D721Med (cell line): ENCODE data around the gene A2ML1.

Experiments used
- DNase-seq: peaks from one replicate; pipeline ENCODE4 v3.0.0; 2011; ENCODE audit warnings: low spot score; ENCODE audit not compliant: insufficient read length
- FAIRE-seq: peaks from 2 replicates; lab custom pipeline; 2011; peaks lifted over from hg19 to GRCh38; lab: Jason Lieb, UNC
- TF ChIP-seq, protein P1 (sequence below): IDR thresholded peaks from 2 replicates; pipeline ENCODE4 v1.5.1; 2012; ENCODE audit warnings: mild to moderate bottlenecking, control low read depth; ENCODE audit not compliant: insufficient read depth; ENCODE audit errors: missing control alignments

The A2ML1 gene

DNA sequence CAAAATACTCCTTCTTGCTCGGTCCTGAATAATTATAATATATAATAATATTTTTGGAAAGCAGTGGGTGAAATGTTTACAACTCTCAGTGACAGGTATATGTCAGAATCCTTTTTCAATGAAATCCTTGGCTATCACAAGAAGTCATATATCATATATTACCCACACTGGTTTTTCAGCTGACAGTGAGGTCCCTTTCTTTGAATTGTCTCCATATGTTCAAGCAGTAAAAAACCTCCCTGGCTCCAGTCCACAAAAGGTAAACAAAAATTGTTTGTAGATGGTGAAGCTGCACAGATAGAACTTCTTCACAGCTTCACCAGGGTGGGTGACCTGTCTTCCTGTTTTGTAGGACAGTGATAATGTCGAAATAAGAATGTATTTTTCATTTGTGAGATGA lies 44.0 kb downstream of the A2ML1 start:
- no peak for DNase-seq
- FAIRE-seq = no peak
- TF ChIP-seq, protein P1, sequence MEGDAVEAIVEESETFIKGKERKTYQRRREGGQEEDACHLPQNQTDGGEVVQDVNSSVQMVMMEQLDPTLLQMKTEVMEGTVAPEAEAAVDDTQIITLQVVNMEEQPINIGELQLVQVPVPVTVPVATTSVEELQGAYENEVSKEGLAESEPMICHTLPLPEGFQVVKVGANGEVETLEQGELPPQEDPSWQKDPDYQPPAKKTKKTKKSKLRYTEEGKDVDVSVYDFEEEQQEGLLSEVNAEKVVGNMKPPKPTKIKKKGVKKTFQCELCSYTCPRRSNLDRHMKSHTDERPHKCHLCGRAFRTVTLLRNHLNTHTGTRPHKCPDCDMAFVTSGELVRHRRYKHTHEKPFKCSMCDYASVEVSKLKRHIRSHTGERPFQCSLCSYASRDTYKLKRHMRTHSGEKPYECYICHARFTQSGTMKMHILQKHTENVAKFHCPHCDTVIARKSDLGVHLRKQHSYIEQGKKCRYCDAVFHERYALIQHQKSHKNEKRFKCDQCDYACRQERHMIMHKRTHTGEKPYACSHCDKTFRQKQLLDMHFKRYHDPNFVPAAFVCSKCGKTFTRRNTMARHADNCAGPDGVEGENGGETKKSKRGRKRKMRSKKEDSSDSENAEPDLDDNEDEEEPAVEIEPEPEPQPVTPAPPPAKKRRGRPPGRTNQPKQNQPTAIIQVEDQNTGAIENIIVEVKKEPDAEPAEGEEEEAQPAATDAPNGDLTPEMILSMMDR = no peak

DNA sequence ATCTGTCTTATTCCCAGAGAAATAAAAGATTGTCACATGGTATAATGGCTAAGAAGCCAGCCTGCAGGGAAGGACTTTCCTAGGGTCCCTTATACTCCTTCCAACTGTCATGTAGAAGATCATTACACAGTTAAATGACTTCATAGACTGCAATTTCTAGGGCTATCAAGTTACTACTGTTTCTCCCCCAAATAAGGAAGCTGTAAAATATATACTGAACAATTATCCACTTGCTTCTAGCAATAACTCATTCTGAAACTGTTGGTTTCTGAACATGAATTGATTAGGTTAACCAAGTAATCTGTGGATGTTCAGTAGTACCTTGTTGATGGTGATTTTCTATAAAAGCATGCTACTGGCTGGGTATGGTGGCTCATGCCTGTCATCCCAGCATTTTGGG lies 44.6 kb downstream of the A2ML1 start:
- DNase-seq (no peak), FAIRE-seq (no peak)
- TF ChIP-seq, protein P1 = no peak

DNA sequence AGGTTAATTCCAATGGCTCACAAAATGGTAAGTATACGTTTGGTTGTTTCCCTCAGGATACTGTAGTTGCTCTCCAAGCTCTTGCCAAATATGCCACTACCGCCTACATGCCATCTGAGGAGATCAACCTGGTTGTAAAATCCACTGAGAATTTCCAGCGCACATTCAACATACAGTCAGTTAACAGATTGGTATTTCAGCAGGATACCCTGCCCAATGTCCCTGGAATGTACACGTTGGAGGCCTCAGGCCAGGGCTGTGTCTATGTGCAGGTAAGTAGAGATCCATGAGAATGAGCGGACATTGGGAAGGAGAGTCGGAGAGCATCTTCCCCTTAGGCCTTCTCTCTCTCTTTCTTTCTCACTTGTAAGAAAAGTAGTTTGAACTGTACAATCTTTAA lies 45.4 kb downstream of the A2ML1 start:
- FAIRE-seq = no peak
- DNase-seq = no peak
- TF ChIP-seq, protein P1 = no peak

DNA sequence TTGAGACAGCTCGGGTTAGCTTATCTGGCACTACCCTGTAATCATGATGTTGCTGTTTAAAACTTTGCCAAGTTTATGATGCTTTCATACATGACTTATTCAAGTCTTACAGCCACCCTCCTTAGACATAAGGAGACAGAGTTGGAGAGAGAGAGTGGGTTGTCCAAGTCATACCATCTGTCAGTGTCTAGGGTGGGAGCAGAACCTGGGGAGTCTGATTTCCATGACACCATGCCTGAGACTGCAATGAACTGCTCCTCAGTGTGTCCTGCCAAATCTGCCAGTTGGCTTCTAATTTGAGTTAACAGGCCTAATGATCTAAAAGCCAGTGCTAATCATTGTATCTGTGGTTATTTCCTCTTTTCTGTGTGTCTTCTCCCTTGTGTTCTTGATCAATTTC lies 48.2 kb downstream of the A2ML1 start:
- no peak for FAIRE-seq

DNA sequence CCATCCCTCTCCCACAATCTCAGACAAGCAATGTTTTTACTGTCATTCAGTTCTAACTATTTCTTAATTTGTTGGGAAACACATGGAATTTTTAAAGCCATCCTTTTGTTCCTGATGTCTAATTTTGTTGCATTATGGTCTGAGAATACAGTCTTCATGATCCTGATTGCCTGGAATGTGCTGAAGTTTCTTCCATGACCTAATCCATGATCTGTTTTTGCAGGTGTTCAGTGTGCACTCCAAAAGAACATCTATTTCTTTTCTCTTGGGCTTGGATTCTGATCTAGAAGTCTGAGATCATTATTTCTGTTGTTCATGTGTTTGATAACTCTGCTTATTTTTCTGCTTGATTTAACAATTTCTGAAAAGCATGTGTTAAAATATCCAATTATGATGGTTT lies 48.6 kb downstream of the A2ML1 start:
- TF ChIP-seq, protein P1 = no peak
- no peak for FAIRE-seq
- no peak for DNase-seq

More for the DNA sequence above, 48.2 kb downstream of the A2ML1 start:
- TF ChIP-seq, protein P1 = no peak
- no peak for DNase-seq

DNA sequence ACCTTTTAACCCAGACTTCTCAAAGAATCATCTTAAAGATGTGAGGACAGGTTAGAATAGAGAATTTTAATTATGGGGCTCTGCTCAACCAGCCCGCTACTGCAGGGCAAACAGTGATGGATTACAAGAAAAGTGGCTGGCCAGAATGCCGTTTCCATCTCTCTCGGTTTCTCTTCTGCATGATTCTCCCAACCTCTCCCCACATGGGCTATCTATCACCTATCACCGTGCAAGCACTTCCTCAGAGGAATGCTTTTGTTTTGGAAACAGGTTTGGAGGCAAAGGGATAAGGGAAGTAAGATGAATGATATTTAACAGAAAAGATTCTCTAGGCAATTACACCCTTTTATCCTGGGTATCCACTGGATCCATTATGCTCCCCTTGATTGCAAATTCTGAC lies 54.5 kb downstream of the A2ML1 start:
- FAIRE-seq (no peak), DNase-seq (no peak)
- TF ChIP-seq, protein P1 = no peak

DNA sequence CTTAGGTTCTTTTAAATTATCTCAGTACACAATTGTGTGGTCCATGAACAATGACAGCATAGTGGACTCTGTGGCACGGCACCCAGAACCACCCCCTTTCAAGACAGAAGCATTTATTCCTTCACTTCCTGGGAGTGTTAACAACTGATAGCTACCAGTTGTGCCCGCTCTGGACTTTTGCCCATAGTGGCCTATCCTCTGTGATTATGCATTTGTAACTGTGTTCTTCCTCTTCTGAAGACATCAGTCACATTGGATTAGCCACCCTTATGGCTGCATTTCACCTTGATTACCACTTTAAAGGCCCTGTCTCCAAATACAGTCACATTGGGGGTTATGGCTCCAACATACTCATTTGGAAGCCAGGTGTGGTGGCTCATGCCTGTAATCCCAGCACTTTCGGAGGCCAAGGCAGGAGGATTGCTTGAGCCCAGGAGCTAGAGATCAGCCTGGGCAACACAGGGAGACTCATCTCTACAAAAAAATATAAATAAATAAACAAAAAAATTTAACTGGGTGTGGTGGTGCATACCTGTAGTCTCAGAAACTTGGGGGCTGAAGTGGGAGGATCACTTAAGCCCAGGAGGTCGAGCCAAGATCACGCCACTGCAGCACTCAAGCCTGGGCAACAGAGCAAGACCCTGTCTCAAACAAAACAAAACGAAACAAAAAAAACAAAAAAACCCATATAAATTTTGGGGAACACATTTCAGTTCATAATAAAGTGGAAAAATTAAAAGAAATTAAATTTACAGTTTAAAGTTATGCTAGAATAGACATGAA lies 64.3 kb downstream of the A2ML1 start:
- FAIRE-seq (no peak), DNase-seq (no peak)
- TF ChIP-seq, protein P1 = no peak
